ENCODE data around the gene SEMA4D.

DNA sequence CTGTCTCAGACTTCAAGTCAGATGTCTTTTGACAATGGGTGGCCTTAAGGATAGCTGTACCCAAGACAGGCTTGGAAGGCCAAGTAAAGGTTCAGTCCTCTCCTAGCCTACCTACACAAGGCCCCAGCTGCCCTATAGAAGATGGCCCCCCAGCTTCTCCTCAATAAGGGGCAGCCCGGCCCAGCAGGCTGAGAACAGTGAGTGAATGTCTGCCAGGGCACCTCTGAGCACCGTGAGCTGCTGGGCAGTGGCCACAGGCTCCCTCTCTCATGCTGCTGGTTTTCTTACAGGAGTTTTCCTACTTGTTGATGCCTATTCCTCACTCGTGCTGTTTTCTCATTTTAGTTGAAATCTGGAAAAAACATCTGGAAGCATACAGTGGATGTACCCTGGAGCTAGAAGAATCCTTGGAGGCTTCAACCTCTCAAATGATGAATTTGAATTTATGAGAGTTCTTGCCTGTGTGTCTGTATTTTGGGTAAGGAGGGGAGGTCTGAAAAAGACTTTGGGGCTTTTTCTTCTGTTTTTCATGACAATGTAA lies 139.5 kb downstream of the SEMA4D start:
- no peak for TF ChIP-seq POLR2A (IDR thresholded peaks at IDR 0.05)
- TF ChIP-seq, protein P1, sequence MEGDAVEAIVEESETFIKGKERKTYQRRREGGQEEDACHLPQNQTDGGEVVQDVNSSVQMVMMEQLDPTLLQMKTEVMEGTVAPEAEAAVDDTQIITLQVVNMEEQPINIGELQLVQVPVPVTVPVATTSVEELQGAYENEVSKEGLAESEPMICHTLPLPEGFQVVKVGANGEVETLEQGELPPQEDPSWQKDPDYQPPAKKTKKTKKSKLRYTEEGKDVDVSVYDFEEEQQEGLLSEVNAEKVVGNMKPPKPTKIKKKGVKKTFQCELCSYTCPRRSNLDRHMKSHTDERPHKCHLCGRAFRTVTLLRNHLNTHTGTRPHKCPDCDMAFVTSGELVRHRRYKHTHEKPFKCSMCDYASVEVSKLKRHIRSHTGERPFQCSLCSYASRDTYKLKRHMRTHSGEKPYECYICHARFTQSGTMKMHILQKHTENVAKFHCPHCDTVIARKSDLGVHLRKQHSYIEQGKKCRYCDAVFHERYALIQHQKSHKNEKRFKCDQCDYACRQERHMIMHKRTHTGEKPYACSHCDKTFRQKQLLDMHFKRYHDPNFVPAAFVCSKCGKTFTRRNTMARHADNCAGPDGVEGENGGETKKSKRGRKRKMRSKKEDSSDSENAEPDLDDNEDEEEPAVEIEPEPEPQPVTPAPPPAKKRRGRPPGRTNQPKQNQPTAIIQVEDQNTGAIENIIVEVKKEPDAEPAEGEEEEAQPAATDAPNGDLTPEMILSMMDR (IDR thresholded peaks at IDR 0.05) = no peak
